H9 (cell line): ENCODE data around the gene STX3. TPM values are rescaled to one million over a fixed set of nuclear protein-coding genes. Genes with fewer than 3 reads are reported as not detected.

ENCODE experiments used
- DNase-seq: peaks from one replicate; pipeline ENCODE4 v3.0.0-alpha.2; 2017
- H2AFZ ChIP-seq: one replicate; pipeline ENCODE4 v1.6.1; 2013; ENCODE audit warnings: mild to moderate bottlenecking, low read length, control low read depth, moderate library complexity
- H2AK5ac ChIP-seq: 2 replicates; pipeline ENCODE4 v1.6.1; 2013; ENCODE audit warnings: low read length, control low read depth, mixed read lengths; ENCODE audit not compliant: insufficient read length
- H2BK120ac ChIP-seq: one replicate; pipeline ENCODE4 v1.6.1; 2013; ENCODE audit warnings: low read depth, mild to moderate bottlenecking, low read length, control low read depth, inconsistent platforms; ENCODE audit not compliant: poor library complexity, severe bottlenecking
- H2BK12ac ChIP-seq: 2 replicates; pipeline ENCODE4 v1.6.1; 2013; ENCODE audit warnings: low read length, control low read depth, mixed read lengths, low read depth; ENCODE audit not compliant: insufficient read length
- H2BK15ac ChIP-seq: 2 replicates; pipeline ENCODE4 v1.6.1; 2013; ENCODE audit warnings: low read depth, low read length, control low read depth
- H2BK20ac ChIP-seq: one replicate; pipeline ENCODE4 v1.6.1; 2013; ENCODE audit warnings: low read depth, mild to moderate bottlenecking, low read length, control low read depth, inconsistent platforms; ENCODE audit not compliant: poor library complexity, severe bottlenecking
- H2BK5ac ChIP-seq: 2 replicates; pipeline ENCODE4 v1.6.1; 2013; ENCODE audit warnings: low read length, control low read depth, mixed read lengths; ENCODE audit not compliant: insufficient read length
- H3K14ac ChIP-seq: 2 replicates; pipeline ENCODE4 v1.6.1; 2013; ENCODE audit warnings: low read length, control low read depth; ENCODE audit not compliant: insufficient read depth
- H3K18ac ChIP-seq: 2 replicates; pipeline ENCODE4 v1.6.1; 2013; ENCODE audit warnings: low read depth, mild to moderate bottlenecking, mixed read lengths, low read length, control low read depth; ENCODE audit not compliant: insufficient read length
- H3K23ac ChIP-seq: 2 replicates; pipeline ENCODE4 v1.6.1; 2013; ENCODE audit warnings: low read length, control low read depth, mixed read lengths, low read depth; ENCODE audit not compliant: insufficient read length
- H3K23me2 ChIP-seq: 2 replicates; pipeline ENCODE4 v1.6.1; 2013; ENCODE audit warnings: low read depth, mild to moderate bottlenecking, mixed read lengths, low read length, control low read depth; ENCODE audit not compliant: insufficient read length, poor library complexity, severe bottlenecking
- H3K27ac ChIP-seq: 2 replicates; pipeline ENCODE4 v1.5.1; 2013; ENCODE audit warnings: low read length, control low read depth, mixed read lengths, low read depth; ENCODE audit not compliant: insufficient read length
- H3K27me3 ChIP-seq: 2 replicates; pipeline ENCODE4 v1.6.1; 2013; ENCODE audit warnings: low read length, control low read depth, inconsistent platforms; ENCODE audit not compliant: insufficient read depth
- H3K4ac ChIP-seq: 2 replicates; pipeline ENCODE4 v1.6.1; 2013; ENCODE audit warnings: low read depth, mild to moderate bottlenecking, control low read depth, inconsistent platforms, low read length, moderate library complexity
- H3K4me1 ChIP-seq: 2 replicates; pipeline ENCODE4 v1.6.1; 2013; ENCODE audit warnings: low read length, control low read depth, inconsistent platforms; ENCODE audit not compliant: insufficient read depth
- H3K4me2 ChIP-seq: 2 replicates; pipeline ENCODE4 v1.6.1; 2013; ENCODE audit warnings: low read length, control low read depth, mixed read lengths; ENCODE audit not compliant: insufficient read length, insufficient read depth
- H3K56ac ChIP-seq: 2 replicates; pipeline ENCODE4 v1.6.1; 2013; ENCODE audit warnings: low read depth, mild to moderate bottlenecking, mixed read lengths, low read length, control low read depth; ENCODE audit not compliant: insufficient read length
- H3K79me1 ChIP-seq: 2 replicates; pipeline ENCODE4 v1.6.1; 2013; ENCODE audit warnings: low read depth, mild to moderate bottlenecking, moderate library complexity, low read length, control low read depth, inconsistent platforms; ENCODE audit not compliant: insufficient read depth, poor library complexity, severe bottlenecking
- H3K79me2 ChIP-seq: 2 replicates; pipeline ENCODE4 v1.6.1; 2013; ENCODE audit warnings: low read length, control low read depth, inconsistent platforms; ENCODE audit not compliant: insufficient read depth
- H3K9ac ChIP-seq: 2 replicates; pipeline ENCODE4 v1.6.1; 2013; ENCODE audit warnings: low read length, control low read depth, mixed read lengths; ENCODE audit not compliant: insufficient read length; ENCODE audit errors: extremely low read depth
- H3K9me3 ChIP-seq: one replicate; pipeline ENCODE4 v1.6.1; 2013; ENCODE audit warnings: low read depth, low read length, inconsistent platforms; ENCODE audit not compliant: control insufficient read depth
- H3T11ph ChIP-seq: one replicate; pipeline ENCODE4 v1.6.1; 2013; ENCODE audit warnings: mild to moderate bottlenecking, low read length, control low read depth, inconsistent platforms
- H4K20me1 ChIP-seq: one replicate; pipeline ENCODE4 v1.6.1; 2013; ENCODE audit not compliant: control insufficient read depth, insufficient read length, insufficient read depth
- H4K5ac ChIP-seq: 2 replicates; pipeline ENCODE4 v1.6.1; 2013; ENCODE audit warnings: low read depth, mild to moderate bottlenecking, mixed read lengths, low read length, control low read depth; ENCODE audit not compliant: insufficient read length
- H4K8ac ChIP-seq: replicated peaks from 2 replicates; pipeline ENCODE4 v1.6.1; 2013; ENCODE audit warnings: low read length, control low read depth, mixed read lengths, low read depth; ENCODE audit not compliant: insufficient read length
- H4K91ac ChIP-seq: 2 replicates; pipeline ENCODE4 v1.6.1; 2013; ENCODE audit warnings: low read depth, mild to moderate bottlenecking, moderate library complexity, mixed read lengths, low read length, control low read depth; ENCODE audit not compliant: insufficient read length
- H3K27ac Mint-ChIP-seq, 3 experiments: 2 replicates in 2 of 3; 3 replicates in 1 of 3; pipeline ENCODE4 v1.8.0; 2020 to 2021; ENCODE audit warnings: mixed read lengths in 3 of 3, mild to moderate bottlenecking in 1 of 3, moderate library complexity in 1 of 3
- H3K27me3 Mint-ChIP-seq: 2 replicates; pipeline ENCODE4 v1.8.0; 2021; ENCODE audit warnings: low read depth, mild to moderate bottlenecking, moderate library complexity, mixed read lengths
- H3K36me3 Mint-ChIP-seq, 3 experiments: 2 replicates in 2 of 3; 3 replicates in 1 of 3; pipeline ENCODE4 v1.8.0; 2020 to 2021; ENCODE audit warnings: low read depth in 3 of 3, mixed read lengths in 3 of 3; ENCODE audit not compliant: insufficient read depth in 1 of 3
- H3K4me1 Mint-ChIP-seq, 2 experiments: 2 replicates each; pipeline ENCODE4 v1.8.0; 2020; ENCODE audit warnings: mixed read lengths in 2 of 2
- H3K4me3 Mint-ChIP-seq, 2 experiments: 2 replicates in 1 of 2; 3 replicates in 1 of 2; pipeline ENCODE4 v1.8.0; 2020 to 2021; ENCODE audit warnings: mild to moderate bottlenecking in 2 of 2, mixed read lengths in 2 of 2, moderate library complexity in 1 of 2
- H3K9me3 Mint-ChIP-seq, 2 experiments: 2 replicates in 1 of 2; 3 replicates in 1 of 2; pipeline ENCODE4 v1.8.0; 2020; ENCODE audit warnings: mild to moderate bottlenecking in 2 of 2, mixed read lengths in 2 of 2, moderate library complexity in 1 of 2
- WGBS: extraction: QIAGEN DNeasy Blood & Tissue Kit; methylation state at CpG from one replicate; pipeline ENCODE4 v1.1.7; 2013; ENCODE audit warnings: missing lambda C conversion rate, low lambda C conversion rate, mixed read lengths; ENCODE audit not compliant: insufficient read length; ENCODE audit errors: extremely low coverage; 5-methylcytosine and 5-hydroxymethylcytosine counted together
- total RNA-seq: library from RNA; stranded (reverse); gene quantifications from 2 replicates; pipeline ENCODE4 v1.2.1, GENCODE V29; 2021
- TF ChIP-seq, protein P1 (sequence below): fragments of 200-600 bp; sonication (generic); conservative IDR thresholded peaks from 3 replicates; pipeline ENCODE4 v1.8.0; 2021; ENCODE audit warnings: antibody characterized with exemption, mild to moderate bottlenecking

The STX3 gene
- total RNA-seq, 1 experiment from 2014 or later, result 41.0 TPM

GRCh38 chr11:59842316-59842715 is 87.1 kb downstream of the STX3 start:
- Histone ChIP-seq H3K14ac (no peak overlapping the region), H3K23ac (no peak overlapping the region), H3T11ph (no peak overlapping the region), H3K4me2 (no peak overlapping the region), H2BK12ac (no peak overlapping the region), H3K4me1 (0 out of 2 replicates have a peak, but pooled peaks cover 3% of the 10 kb centered on the region), H3K79me2 (no peaks in the 10 kb centered on the region), H3K79me1 (no peaks in the 10 kb centered on the region), H2BK5ac (no peak overlapping the region), H2BK20ac (no peak overlapping the region), H3K9ac (no peak overlapping the region), H4K20me1 (no peaks in the 10 kb centered on the region), H2AFZ (no peak overlapping the region), H2BK15ac (no peak overlapping the region), H3K9me3 (no peaks in the 10 kb centered on the region), H3K4ac (no peak overlapping the region), H4K5ac (no peak overlapping the region), H4K91ac (no peak overlapping the region), H3K56ac (no peak overlapping the region), H2BK120ac (no peak overlapping the region), H2AK5ac (no peak overlapping the region), H3K18ac (no peak overlapping the region), H3K27ac (no peak overlapping the region), H3K27me3 (no peaks in the 10 kb centered on the region), H3K23me2 (no peaks in the 10 kb centered on the region), H4K8ac (no peak overlapping the region)
- H3K4me3 Mint-ChIP-seq, result no peak overlapping the region
- peaks cover 6% of the 10 kb centered on the region in 2 experiments for H3K4me1 Mint-ChIP-seq
- TF ChIP-seq, protein P1, sequence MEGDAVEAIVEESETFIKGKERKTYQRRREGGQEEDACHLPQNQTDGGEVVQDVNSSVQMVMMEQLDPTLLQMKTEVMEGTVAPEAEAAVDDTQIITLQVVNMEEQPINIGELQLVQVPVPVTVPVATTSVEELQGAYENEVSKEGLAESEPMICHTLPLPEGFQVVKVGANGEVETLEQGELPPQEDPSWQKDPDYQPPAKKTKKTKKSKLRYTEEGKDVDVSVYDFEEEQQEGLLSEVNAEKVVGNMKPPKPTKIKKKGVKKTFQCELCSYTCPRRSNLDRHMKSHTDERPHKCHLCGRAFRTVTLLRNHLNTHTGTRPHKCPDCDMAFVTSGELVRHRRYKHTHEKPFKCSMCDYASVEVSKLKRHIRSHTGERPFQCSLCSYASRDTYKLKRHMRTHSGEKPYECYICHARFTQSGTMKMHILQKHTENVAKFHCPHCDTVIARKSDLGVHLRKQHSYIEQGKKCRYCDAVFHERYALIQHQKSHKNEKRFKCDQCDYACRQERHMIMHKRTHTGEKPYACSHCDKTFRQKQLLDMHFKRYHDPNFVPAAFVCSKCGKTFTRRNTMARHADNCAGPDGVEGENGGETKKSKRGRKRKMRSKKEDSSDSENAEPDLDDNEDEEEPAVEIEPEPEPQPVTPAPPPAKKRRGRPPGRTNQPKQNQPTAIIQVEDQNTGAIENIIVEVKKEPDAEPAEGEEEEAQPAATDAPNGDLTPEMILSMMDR, result no peak
- no peaks in the 10 kb centered on the region for H3K9me3 Mint-ChIP-seq
- H3K27ac Mint-ChIP-seq, result no peak overlapping the region; a peak in 1 of 7 replicates
- H3K36me3 Mint-ChIP-seq, result no peaks in the 10 kb centered on the region
- no peak for DNase-seq
- no CpG with 5 or more reads among the region's 12 CpGs for WGBS
- H3K27me3 Mint-ChIP-seq, result no peaks in the 10 kb centered on the region
